Epithelial cell of esophagus (primary cell): Measurements from ENCODE around the gene ZNF213.

Experiments used
- DNase-seq: peaks from one replicate; pipeline ENCODE4 v3.0.0; 2010; ENCODE audit warnings: low read depth
- H3K4me3 ChIP-seq: 2 replicates; pipeline ENCODE4 v1.5.1; 2011; ENCODE audit warnings: mild to moderate bottlenecking, low read length, control low read depth
- TF ChIP-seq, protein P1 (sequence below): IDR thresholded peaks from 2 replicates; pipeline ENCODE4 v1.5.1; 2011; ENCODE audit warnings: low read depth, mild to moderate bottlenecking, low read length, control low read depth, inconsistent platforms; ENCODE audit not compliant: insufficient read depth; ENCODE audit errors: missing control alignments

Gene ZNF213

DNA sequence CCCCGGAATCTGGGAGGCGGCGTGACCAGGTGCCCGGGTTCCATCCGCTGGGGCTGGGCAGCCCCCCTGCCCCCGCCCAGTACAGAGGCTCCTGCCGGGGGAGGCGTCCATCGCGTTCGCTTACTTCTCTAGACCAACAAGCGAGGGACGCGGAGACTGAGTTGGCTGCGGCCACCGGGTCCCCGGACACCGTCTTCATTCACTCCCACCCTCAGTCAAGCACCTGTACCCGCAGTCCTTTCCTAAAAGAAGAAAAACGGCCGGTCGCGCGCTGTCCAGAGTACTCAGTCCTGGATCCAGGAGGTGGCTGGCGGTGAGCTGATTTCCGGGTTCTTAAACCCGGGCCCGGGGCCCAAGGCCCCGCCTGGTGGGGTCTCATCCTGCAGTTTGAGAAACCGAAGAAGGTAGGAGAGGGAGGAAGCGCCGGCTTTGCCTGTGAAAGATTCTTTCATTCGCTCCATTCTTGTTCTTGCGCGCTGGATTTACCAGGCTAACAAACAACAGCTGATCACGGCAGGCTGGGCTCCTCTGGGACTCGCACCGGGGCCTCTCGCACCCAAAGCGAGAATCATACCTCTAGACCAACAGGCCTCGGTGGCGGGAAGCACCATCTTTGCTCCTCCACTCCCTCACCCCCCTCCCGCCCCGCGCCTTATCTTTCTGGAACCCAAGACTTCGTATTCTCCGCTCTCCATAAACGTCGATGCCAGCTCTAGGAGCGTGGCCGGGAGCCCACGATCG, 35.8 kb downstream of the ZNF213 start:
- TF ChIP-seq, protein P1, sequence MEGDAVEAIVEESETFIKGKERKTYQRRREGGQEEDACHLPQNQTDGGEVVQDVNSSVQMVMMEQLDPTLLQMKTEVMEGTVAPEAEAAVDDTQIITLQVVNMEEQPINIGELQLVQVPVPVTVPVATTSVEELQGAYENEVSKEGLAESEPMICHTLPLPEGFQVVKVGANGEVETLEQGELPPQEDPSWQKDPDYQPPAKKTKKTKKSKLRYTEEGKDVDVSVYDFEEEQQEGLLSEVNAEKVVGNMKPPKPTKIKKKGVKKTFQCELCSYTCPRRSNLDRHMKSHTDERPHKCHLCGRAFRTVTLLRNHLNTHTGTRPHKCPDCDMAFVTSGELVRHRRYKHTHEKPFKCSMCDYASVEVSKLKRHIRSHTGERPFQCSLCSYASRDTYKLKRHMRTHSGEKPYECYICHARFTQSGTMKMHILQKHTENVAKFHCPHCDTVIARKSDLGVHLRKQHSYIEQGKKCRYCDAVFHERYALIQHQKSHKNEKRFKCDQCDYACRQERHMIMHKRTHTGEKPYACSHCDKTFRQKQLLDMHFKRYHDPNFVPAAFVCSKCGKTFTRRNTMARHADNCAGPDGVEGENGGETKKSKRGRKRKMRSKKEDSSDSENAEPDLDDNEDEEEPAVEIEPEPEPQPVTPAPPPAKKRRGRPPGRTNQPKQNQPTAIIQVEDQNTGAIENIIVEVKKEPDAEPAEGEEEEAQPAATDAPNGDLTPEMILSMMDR = no peak
- DNase-seq = peak; percentile 38
- peak overlapping the region; percentile 23 for H3K4me3 ChIP-seq

DNA sequence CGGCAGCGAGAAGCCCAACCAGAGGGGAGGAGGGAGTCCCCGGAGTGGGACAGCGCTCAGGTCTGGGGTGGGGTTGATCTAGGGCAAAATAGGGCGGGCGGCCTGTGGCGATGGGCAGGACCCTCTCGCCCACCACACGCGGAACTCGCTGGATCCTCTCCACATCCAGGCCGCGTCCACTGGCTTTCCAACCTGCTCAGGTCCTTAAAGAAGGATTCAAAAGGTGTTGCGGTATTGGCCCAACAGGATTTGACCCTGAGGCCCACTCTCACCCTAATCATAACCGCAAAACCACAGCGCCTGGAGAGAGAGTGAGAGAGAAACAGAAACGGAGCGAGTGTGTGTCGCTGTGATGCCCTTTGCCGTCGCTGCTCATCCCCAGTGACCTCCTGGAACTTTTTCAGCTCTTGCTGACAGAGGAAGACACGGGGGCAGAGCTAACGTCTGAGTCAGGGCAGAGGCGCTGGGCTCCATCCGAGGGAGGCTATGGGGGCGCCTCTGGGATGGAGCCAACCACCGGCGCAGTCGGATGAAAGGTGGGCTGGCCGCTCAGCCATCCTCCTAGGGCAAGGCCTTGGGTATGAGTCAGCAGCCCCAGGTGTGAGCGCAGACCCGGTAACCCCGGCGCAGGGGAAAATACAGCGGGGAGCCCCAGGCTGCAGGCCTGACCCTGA, 36.5 kb downstream of the ZNF213 start:
- H3K4me3 ChIP-seq = no peak overlapping the region
- DNase-seq = peak; percentile 45
- TF ChIP-seq, protein P1 = no peak

DNA sequence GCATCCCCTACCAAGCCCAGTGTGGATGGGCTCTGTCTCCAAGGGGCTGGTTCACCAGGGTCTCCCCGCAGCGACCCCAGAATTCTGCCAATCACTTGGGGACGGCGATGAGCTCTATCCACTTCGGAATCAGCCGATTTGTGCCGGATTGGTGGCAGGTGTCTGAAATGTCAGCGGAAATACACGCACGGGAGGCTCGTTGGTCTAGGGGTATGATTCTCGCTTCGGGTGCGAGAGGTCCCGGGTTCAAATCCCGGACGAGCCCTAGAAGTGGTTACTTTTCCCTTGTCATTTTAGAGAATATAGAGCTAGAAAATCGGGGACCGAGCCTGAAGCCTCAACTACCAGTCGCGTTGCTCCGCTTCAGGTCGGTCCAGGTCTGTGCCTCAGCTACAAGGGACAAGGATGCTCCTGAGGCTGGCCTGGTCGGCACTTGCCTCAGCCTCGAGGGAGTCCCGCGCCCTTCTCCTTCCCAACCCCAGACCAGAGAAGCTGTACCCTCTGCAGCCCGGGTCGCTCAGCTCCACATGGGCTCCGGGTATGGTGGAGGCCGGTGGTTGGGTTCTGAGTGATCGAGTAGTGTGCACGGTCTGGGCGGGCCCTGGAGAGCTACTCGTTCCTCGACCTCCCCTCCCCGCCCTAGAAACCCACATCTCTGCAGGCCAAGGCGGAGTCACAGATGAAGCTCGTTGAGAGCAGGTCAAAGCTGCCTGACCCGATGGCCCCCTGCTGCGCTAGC, 37.2 kb downstream of the ZNF213 start:
- DNase-seq = peak; percentile 73
- TF ChIP-seq, protein P1 = no peak
- no peak overlapping the region for H3K4me3 ChIP-seq

DNA sequence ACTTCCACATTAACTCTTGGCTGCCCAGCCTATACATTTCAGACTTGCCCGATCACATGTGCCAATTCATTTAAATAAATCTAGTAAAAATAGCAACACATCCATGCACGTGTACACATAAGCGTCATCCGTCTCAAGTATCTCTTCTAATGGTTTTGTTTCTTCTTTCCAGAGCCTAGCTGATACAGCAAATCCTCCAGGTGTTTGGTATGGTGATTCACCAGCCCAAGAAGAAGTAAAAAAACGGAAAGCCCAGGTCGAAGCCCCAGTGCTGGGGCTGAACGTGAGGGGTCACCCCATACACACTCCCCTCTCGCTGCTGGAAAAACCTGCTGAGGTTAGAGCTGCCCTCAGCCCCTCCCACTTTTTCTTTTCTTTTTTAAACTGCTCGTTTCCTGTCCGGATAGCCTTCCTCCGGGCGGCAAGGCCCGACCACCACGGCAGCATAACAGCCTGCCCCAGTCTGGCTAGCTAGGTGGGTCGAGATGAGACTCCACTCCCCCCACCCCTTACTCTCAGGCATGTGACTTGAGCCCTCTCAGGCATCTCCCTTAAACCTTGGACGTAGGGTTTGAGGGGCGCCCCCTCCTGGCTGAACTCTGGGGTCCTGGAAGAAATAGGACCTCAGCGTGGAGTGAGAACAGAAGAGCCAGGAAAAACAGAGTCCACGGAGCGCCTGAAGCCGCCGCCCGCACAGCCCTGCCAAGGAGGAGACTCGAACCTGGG, 39.2 kb downstream of the ZNF213 start:
- H3K4me3 ChIP-seq = no peak overlapping the region
- DNase-seq = peak; percentile 67
- TF ChIP-seq, protein P1 = peak; percentile 15

DNA sequence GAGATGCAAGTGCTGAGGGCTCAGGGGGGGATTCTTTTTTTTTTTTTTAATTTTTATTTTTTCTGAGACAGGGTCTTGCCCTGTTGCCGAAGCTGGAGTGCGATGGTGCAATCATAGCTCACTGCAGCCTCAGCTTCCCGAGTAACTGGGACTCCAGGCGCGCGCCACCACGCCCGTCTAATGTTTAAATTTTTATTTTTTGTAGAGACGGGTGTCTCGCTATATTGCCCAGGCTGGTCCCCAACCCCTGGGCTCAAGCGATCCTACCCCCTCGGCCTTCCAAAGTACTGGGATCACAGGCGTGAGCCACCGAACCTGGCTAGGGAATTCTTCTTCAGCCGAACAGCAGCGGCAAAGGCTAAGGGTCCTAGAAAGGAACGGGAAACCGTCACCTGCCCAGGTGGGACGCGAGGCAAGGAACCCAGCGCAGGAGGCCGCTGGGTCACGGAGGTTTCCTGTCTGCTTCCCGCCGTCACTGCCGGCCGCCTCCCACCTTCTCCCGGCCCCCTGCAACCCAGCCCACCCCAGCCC, 39.9 kb downstream of the ZNF213 start:
- no peak overlapping the region for H3K4me3 ChIP-seq
- no peak for DNase-seq
- TF ChIP-seq, protein P1 = no peak
